ENCODE results near the gene SLC15A5.

SLC15A5 gene

DNA sequence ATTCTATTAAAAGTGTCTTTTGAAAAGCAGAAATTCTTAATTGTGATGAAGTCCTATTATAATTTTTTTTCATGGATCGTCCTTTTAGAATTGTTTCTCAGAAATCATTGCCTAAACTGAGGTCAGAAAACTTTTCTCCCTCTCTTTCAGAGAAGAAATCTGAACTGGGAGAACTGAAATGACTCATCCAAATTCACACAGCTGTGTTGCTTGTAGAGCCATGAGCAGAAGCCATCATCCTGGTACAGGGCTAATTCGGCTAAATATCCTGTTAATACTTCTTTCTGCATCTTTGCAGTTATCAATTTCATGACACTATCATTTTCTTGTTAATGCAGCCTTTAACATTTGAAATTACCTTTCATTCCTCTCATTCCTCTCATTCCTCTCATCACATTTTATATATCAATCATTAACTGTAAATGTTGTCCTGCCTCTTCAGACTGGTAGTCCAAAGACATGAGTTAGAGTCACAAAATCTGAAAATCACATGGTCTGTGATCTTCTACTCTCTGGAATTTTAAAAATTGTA is 15.5 kb downstream of the SLC15A5 start:
- no peaks in the 10 kb centered on the region for H3K9me3 ChIP-seq
- H3K4me3 ChIP-seq (ENCODE audit: low read depth in 1 of 2, low read length in 1 of 2), result no peak overlapping the region
- H3K4me1 ChIP-seq (ENCODE audit: control insufficient read depth in 1 of 2, insufficient read depth in 1 of 2, low read depth in 1 of 2, low read length in 1 of 2), result no peaks in the 10 kb centered on the region
- H3K27ac ChIP-seq, result no peak overlapping the region
- H3K27me3 ChIP-seq, result no peaks in the 10 kb centered on the region
- no peaks in the 10 kb centered on the region for H3K36me3 ChIP-seq
- TF ChIP-seq, protein P1, sequence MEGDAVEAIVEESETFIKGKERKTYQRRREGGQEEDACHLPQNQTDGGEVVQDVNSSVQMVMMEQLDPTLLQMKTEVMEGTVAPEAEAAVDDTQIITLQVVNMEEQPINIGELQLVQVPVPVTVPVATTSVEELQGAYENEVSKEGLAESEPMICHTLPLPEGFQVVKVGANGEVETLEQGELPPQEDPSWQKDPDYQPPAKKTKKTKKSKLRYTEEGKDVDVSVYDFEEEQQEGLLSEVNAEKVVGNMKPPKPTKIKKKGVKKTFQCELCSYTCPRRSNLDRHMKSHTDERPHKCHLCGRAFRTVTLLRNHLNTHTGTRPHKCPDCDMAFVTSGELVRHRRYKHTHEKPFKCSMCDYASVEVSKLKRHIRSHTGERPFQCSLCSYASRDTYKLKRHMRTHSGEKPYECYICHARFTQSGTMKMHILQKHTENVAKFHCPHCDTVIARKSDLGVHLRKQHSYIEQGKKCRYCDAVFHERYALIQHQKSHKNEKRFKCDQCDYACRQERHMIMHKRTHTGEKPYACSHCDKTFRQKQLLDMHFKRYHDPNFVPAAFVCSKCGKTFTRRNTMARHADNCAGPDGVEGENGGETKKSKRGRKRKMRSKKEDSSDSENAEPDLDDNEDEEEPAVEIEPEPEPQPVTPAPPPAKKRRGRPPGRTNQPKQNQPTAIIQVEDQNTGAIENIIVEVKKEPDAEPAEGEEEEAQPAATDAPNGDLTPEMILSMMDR (IDR thresholded peaks at IDR 0.05), result no peak

DNA sequence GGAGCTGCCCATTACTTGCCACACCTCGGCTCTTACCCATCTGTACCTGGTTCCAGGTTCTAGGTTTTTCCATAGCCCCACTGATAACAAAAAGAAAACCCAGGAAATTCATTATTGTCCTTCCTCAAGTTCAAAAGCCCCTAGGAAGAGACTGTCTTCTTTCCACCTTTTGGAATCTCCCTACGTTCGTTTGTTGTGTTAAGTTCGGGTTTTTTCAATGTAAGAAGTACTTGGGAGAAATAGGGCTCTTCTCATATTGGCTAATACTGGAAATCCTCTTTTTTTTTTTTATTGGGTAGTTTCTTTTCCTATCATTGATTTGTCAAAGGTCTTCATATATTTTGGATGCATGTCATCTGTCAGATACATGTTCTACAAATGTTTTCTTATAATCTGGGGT is 17.3 kb downstream of the SLC15A5 start:
- no peaks in the 10 kb centered on the region for H3K36me3 ChIP-seq
- no peak overlapping the region for H3K27ac ChIP-seq
- TF ChIP-seq, protein P1 (IDR thresholded peaks at IDR 0.05), result no peak
- no peaks in the 10 kb centered on the region for H3K4me1 ChIP-seq (ENCODE audit: control insufficient read depth in 1 of 2, insufficient read depth in 1 of 2, low read depth in 1 of 2, low read length in 1 of 2)
- no peaks in the 10 kb centered on the region for H3K27me3 ChIP-seq
- no peak overlapping the region for H3K4me3 ChIP-seq (ENCODE audit: low read depth in 1 of 2, low read length in 1 of 2)
- H3K9me3 ChIP-seq, result no peaks in the 10 kb centered on the region

DNA sequence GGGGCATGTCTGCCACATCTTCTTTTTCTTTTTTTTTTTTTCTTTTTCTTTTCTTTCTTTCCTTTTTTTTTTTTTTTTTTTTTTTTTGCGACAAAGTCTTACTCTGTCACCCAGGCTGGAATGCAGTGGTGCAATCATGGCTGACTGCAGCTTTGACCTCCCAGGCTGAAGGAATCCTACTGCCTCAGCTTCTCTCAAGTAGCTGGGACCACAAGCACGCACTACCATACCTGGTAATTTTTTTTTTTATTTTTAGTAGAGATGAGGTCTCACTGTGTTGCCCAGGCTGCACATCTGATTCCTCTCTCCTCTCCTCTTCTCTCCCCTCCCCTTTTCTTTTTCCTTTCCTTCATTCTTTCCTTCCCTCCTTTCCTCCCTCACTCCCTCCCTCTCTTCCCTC is 18.5 kb downstream of the SLC15A5 start:
- H3K27ac ChIP-seq, result no peak overlapping the region
- no peak overlapping the region for H3K4me3 ChIP-seq (ENCODE audit: low read depth in 1 of 2, low read length in 1 of 2)
- no peaks in the 10 kb centered on the region for H3K9me3 ChIP-seq
- TF ChIP-seq, protein P1 (IDR thresholded peaks at IDR 0.05), result no peak
- H3K4me1 ChIP-seq (ENCODE audit: control insufficient read depth in 1 of 2, insufficient read depth in 1 of 2, low read depth in 1 of 2, low read length in 1 of 2), result no peaks in the 10 kb centered on the region
- H3K27me3 ChIP-seq, result no peaks in the 10 kb centered on the region
- H3K36me3 ChIP-seq, result no peaks in the 10 kb centered on the region

DNA sequence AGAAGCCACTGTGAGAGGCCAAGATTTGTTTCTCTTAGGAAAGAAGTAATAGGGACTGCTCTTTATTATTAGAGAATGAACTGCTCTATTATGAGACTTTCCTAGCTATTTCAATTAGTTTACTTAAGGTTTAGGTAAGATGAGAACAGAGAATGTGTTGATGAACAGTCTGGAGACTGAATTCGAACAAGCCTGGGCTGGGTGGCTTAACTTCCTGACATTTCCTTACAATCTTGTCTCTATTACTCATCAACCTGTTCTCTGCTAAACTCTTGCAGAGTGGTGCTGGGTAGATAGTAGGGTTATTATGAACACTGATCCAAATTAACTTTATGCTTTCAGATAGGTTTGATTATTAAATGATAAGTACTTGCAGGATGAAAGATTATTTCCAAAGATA is 31.2 kb downstream of the SLC15A5 start:
- Histone ChIP-seq H3K36me3 (no peaks in the 10 kb centered on the region), H3K27me3 (no peaks in the 10 kb centered on the region), H3K27ac (no peak overlapping the region), H3K9me3 (no peaks in the 10 kb centered on the region), H3K4me1 (ENCODE audit: control insufficient read depth in 1 of 2, insufficient read depth in 1 of 2, low read depth in 1 of 2, low read length in 1 of 2) (no peaks in the 10 kb centered on the region), H3K4me3 (ENCODE audit: low read depth in 1 of 2, low read length in 1 of 2) (no peak overlapping the region)
- TF ChIP-seq, protein P1 (IDR thresholded peaks at IDR 0.05), result no peak

DNA sequence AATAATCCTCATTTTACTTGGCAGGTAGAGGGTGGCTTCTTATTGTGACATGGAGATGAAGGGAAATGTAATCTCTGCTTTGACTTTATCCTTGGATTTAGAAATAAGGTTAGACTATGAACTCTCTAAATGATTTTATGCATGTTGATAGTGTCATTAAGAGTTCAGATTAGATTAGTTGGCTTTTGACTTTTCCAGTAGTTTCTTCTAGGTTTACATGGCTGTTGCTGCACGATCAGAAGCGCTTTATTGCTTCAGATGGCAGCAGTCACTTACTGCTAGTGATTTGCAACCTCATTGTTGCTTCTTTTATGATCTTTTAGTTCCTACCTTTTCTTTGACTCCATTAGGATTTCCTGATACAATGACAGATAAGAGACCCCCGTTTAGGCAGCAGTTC is 32.3 kb downstream of the SLC15A5 start:
- no peaks in the 10 kb centered on the region for H3K4me1 ChIP-seq (ENCODE audit: control insufficient read depth in 1 of 2, insufficient read depth in 1 of 2, low read depth in 1 of 2, low read length in 1 of 2)
- H3K27me3 ChIP-seq, result no peaks in the 10 kb centered on the region
- TF ChIP-seq, protein P1 (IDR thresholded peaks at IDR 0.05), result no peak
- no peaks in the 10 kb centered on the region for H3K36me3 ChIP-seq
- H3K9me3 ChIP-seq, result no peaks in the 10 kb centered on the region
- no peak overlapping the region for H3K4me3 ChIP-seq (ENCODE audit: low read depth in 1 of 2, low read length in 1 of 2)
- no peak overlapping the region for H3K27ac ChIP-seq

All from neutrophil (primary cell).